Mammary epithelial cell (primary cell): ENCODE results near the gene MISP3.

Experiments used
- EZH2 ChIP-seq: IDR thresholded peaks from 2 replicates; pipeline ENCODE4 v1.6.1; 2012; ENCODE audit warnings: low read length, inconsistent platforms, borderline replicate concordance
- TF ChIP-seq, protein P1 (sequence below), 2 donors: IDR thresholded peaks in 1 of 2; conservative IDR thresholded peaks in 1 of 2; 2 replicates each; pipeline ENCODE4 v1.5.1; 2011 to 2012; ENCODE audit warnings: inconsistent platforms in 2 of 2, low read length in 2 of 2, mild to moderate bottlenecking in 2 of 2, control low read depth in 1 of 2, low read depth in 1 of 2; ENCODE audit not compliant: insufficient read depth in 1 of 2; ENCODE audit errors: extremely low read depth in 1 of 2

DNA sequence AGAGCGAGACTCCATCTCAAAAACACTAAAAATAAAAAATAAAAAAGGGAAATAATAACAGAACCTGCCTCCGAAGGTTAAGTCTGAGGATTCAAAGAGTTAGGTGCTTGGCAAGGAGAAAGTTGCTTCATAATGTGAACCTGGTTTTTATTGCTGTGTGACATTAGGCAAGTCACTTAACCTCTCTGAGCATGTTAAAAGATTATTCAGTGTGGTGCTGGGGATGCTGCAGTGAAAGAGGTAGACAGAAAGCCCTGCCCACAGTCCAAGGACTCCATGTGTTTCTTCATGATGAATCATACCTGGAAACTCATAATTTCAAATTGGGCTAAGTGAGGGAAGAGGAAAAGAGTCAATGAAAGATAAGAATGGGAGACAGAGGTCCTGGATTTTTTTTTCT, 38.6 kb upstream of the MISP3 start:
- TF ChIP-seq, protein P1, sequence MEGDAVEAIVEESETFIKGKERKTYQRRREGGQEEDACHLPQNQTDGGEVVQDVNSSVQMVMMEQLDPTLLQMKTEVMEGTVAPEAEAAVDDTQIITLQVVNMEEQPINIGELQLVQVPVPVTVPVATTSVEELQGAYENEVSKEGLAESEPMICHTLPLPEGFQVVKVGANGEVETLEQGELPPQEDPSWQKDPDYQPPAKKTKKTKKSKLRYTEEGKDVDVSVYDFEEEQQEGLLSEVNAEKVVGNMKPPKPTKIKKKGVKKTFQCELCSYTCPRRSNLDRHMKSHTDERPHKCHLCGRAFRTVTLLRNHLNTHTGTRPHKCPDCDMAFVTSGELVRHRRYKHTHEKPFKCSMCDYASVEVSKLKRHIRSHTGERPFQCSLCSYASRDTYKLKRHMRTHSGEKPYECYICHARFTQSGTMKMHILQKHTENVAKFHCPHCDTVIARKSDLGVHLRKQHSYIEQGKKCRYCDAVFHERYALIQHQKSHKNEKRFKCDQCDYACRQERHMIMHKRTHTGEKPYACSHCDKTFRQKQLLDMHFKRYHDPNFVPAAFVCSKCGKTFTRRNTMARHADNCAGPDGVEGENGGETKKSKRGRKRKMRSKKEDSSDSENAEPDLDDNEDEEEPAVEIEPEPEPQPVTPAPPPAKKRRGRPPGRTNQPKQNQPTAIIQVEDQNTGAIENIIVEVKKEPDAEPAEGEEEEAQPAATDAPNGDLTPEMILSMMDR (conservative IDR thresholded peaks at IDR 0.05 in 1 of 2, IDR thresholded peaks at IDR 0.05 in 1 of 2; ENCODE audit: extremely low read depth in 1 of 2, insufficient read depth in 1 of 2, low read depth in 1 of 2, low read length in 2 of 2) = no peak
- no peak for TF ChIP-seq EZH2
